Measurements from ENCODE around the gene BEAN1. TPM values are rescaled to one million over a fixed set of nuclear protein-coding genes. Genes with fewer than 3 reads are reported as not detected.

The BEAN1 gene
- total and polyA plus RNA-seq, 9 of the 15 experiments (the other 6 are each of a cell fraction or from before 2014, with no cell fraction given), result not detected

GRCh38 chr16:66476328-66477027 is 49.4 kb downstream of the BEAN1 start (continued):
- TF ChIP-seq HNRNPK (IDR thresholded peaks at IDR 0.05; ENCODE audit: low read depth, low read length, poor library complexity, severe bottlenecking) (no peak), SOX6 (IDR thresholded peaks at IDR 0.05) (no peak), ILK (tag; IDR thresholded peaks at IDR 0.05; ENCODE audit: borderline replicate concordance, low read depth) (no peak), FOXA3 (CRISPR knock-in tag; conservative IDR thresholded peaks at IDR 0.05 in 1 of 2, IDR thresholded peaks at IDR 0.05 in 1 of 2) (no peak), PPARD (CRISPR knock-in tag; IDR thresholded peaks at IDR 0.05) (no peak), ZNF239 (CRISPR knock-in tag; IDR thresholded peaks at IDR 0.05) (peak; percentile 95), DACH1 (IDR thresholded peaks at IDR 0.05; ENCODE audit: partially characterized antibody) (no peak), PKNOX1 (IDR thresholded peaks at IDR 0.05) (0 out of 2 replicates have a peak, but pooled peaks have one; percentile 6), PBX2 (CRISPR knock-in tag; IDR thresholded peaks at IDR 0.05; ENCODE audit: low read depth) (no peak), PBX2 (tag; conservative IDR thresholded peaks at IDR 0.05; ENCODE audit: low read depth) (peak; percentile 15; the same call in 1 of the 2 replicates), SMARCE1 (IDR thresholded peaks at IDR 0.05) (no peak)

Data from K562 (cell line).